Thyroid gland (tissue), 4 donors: ENCODE results near the gene ARL15. TPM values are rescaled to one million over a fixed set of nuclear protein-coding genes. Genes with fewer than 3 reads are reported as not detected.

ENCODE experiments used
- DNase-seq, 2 donors: peaks; one replicate each; pipeline ENCODE4 v3.0.0-alpha.2; 2019
- H3K27ac ChIP-seq, 3 donors: fragments of 200-600 bp; sonication (generic); 1 replicate in 2 of 3; 2 replicates in 1 of 3; pipeline ENCODE4 v1.5.1; 2016 to 2019; ENCODE audit warnings: mild to moderate bottlenecking in 1 of 3, moderate library complexity in 1 of 3
- H3K27me3 ChIP-seq: fragments of 200-600 bp; sonication (generic); one replicate; pipeline ENCODE4 v1.5.1; 2019
- H3K36me3 ChIP-seq, 2 donors: fragments of 200-600 bp; sonication (generic); one replicate each; pipeline ENCODE4 v1.5.1; 2016 to 2019
- H3K4me1 ChIP-seq, 2 donors: fragments of 200-600 bp; sonication (generic); one replicate each; pipeline ENCODE4 v1.5.1; 2017 to 2019
- H3K4me3 ChIP-seq, 3 donors: fragments of 200-600 bp; sonication (generic); replicated peaks in 1 of 3; 1 replicate in 2 of 3; 2 replicates in 1 of 3; pipeline ENCODE4 v1.5.1; 2016; ENCODE audit warnings: mild to moderate bottlenecking in 1 of 3
- H3K9me3 ChIP-seq: fragments of 200-600 bp; sonication (generic); one replicate; pipeline ENCODE4 v1.5.1; 2017
- POLR2A ChIP-seq, 2 donors: fragments of 450-650 bp; IDR thresholded peaks; one replicate each; pipeline ENCODE4 v1.6.1; 2017; ENCODE audit warnings: antibody characterized with exemption in 2 of 2, mild to moderate bottlenecking in 2 of 2, moderate library complexity in 1 of 2
- WGBS, 2 donors: methylation state at CpG; one replicate each; pipeline ENCODE4 v1.1.5; 2017; 5-methylcytosine and 5-hydroxymethylcytosine counted together
- intact Hi-C: fragments of 100-400 bp; cut with DNase I; formaldehyde crosslinking; loops from one replicate; pipeline ENCODE4 v1.15.1; 2023
- total RNA-seq, 4 donors: library from RNA; depleted of rRNA; stranded (reverse); fragments of >200 nt; gene quantifications; one replicate each; pipeline ENCODE4 v1.2.3, GENCODE V29; 2016
- TF ChIP-seq, protein P1 (sequence below), 6 experiments: fragments of 200-600 bp in 3 of 6; fragments of 450-650 bp in 3 of 6; sonication (generic) in 3 of 6; IDR thresholded peaks; one replicate each; pipeline ENCODE4 v1.5.1; 2016 to 2019; ENCODE audit warnings: antibody characterized with exemption in 6 of 6, mild to moderate bottlenecking in 2 of 6, inconsistent platforms in 1 of 6, moderate library complexity in 1 of 6

The ARL15 gene
- total RNA-seq, 4 donors from 2014 or later, result 23.2 to 39.0 (median 29.5) TPM

- H3K4me1 ChIP-seq, result peaks cover 4 to 6% of the 10 kb centered on the region in 2 donors
- no peak for DNase-seq
- intact Hi-C loops, result loop anchor here (10.0 kb wide), 1 partner anchor 741 kb away; the partner anchor contains the start of gene FST
- H3K9me3 ChIP-seq, result no peaks in the 10 kb centered on the region
- no peaks in the 10 kb centered on the region for H3K27me3 ChIP-seq
- WGBS, 2 donors, result 82 to 83% methylated on average over 5 of the region's 5 CpGs
- TF ChIP-seq POLR2A (IDR thresholded peaks at IDR 0.05), result no peak
- TF ChIP-seq, protein P1, sequence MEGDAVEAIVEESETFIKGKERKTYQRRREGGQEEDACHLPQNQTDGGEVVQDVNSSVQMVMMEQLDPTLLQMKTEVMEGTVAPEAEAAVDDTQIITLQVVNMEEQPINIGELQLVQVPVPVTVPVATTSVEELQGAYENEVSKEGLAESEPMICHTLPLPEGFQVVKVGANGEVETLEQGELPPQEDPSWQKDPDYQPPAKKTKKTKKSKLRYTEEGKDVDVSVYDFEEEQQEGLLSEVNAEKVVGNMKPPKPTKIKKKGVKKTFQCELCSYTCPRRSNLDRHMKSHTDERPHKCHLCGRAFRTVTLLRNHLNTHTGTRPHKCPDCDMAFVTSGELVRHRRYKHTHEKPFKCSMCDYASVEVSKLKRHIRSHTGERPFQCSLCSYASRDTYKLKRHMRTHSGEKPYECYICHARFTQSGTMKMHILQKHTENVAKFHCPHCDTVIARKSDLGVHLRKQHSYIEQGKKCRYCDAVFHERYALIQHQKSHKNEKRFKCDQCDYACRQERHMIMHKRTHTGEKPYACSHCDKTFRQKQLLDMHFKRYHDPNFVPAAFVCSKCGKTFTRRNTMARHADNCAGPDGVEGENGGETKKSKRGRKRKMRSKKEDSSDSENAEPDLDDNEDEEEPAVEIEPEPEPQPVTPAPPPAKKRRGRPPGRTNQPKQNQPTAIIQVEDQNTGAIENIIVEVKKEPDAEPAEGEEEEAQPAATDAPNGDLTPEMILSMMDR (IDR thresholded peaks at IDR 0.05), result no peak
- H3K36me3 ChIP-seq, result no peaks in the 10 kb centered on the region
- no peak overlapping the region for H3K4me3 ChIP-seq
- H3K27ac ChIP-seq, result no peak overlapping the region
These were observed 84.2 kb downstream of the ARL15 start for GRCh38 chr5:54226215-54226614.

GRCh38 chr5:54224103-54224826, 86.1 kb downstream of the ARL15 start:
- H3K4me1 ChIP-seq, result peaks cover under 1 to 4% of the 10 kb centered on the region in 2 donors
- no peak for DNase-seq
- H3K27me3 ChIP-seq, result no peaks in the 10 kb centered on the region
- no peaks in the 10 kb centered on the region for H3K36me3 ChIP-seq
- H3K9me3 ChIP-seq, result no peaks in the 10 kb centered on the region
- 89 to 92% methylated on average over 10 of the region's 10 CpGs for WGBS, 2 donors
- TF ChIP-seq POLR2A (IDR thresholded peaks at IDR 0.05), result no peak
- TF ChIP-seq, protein P1 (IDR thresholded peaks at IDR 0.05), result no peak
- no peak overlapping the region for H3K27ac ChIP-seq
- intact Hi-C loops, result loop anchor here (10.0 kb wide), 1 partner anchor 739 kb away; the partner anchor contains the start of gene FST
- no peak overlapping the region for H3K4me3 ChIP-seq

GRCh38 chr5:54222336-54222735, 88.0 kb downstream of the ARL15 start:
- intact Hi-C loops, result loop anchor here (10.0 kb wide), 1 partner anchor 738 kb away; the partner anchor contains the start of gene FST
- Histone ChIP-seq H3K9me3 (no peaks in the 10 kb centered on the region), H3K36me3 (no peaks in the 10 kb centered on the region), H3K4me1 (peaks cover 0 to 4% of the 10 kb centered on the region in 2 donors), H3K27ac (no peak overlapping the region), H3K4me3 (no peak overlapping the region), H3K27me3 (no peaks in the 10 kb centered on the region)
- DNase-seq, result no peak
- no peak for TF ChIP-seq POLR2A (IDR thresholded peaks at IDR 0.05)
- TF ChIP-seq, protein P1 (IDR thresholded peaks at IDR 0.05), result no peak
- 92% methylated on average over 4 of the region's 4 CpGs for WGBS, 2 donors

GRCh38 chr5:54221135-54221534, 89.2 kb downstream of the ARL15 start:
- intact Hi-C loops, result loop anchor here (10.0 kb wide), 1 partner anchor 736 kb away; the partner anchor contains the start of gene FST
- H3K27ac ChIP-seq, result no peak overlapping the region
- H3K36me3 ChIP-seq, result no peaks in the 10 kb centered on the region
- no peak for DNase-seq
- H3K4me1 ChIP-seq, result peaks cover 0 to 4% of the 10 kb centered on the region in 2 donors
- H3K9me3 ChIP-seq, result no peaks in the 10 kb centered on the region
- TF ChIP-seq POLR2A (IDR thresholded peaks at IDR 0.05), result no peak
- TF ChIP-seq, protein P1 (IDR thresholded peaks at IDR 0.05), result no peak
- H3K27me3 ChIP-seq, result no peaks in the 10 kb centered on the region
- no peak overlapping the region for H3K4me3 ChIP-seq
- WGBS, 2 donors, result 93 to 96% methylated on average over 1 of the region's 1 CpG
